ENCODE results near the gene BMP4.
"Not testable (repeated sequence)": the region's sequence is repeated elsewhere in the genome, so short reads cannot be mapped to it uniquely, and the experiment has no call there.

BMP4 gene

DNA sequence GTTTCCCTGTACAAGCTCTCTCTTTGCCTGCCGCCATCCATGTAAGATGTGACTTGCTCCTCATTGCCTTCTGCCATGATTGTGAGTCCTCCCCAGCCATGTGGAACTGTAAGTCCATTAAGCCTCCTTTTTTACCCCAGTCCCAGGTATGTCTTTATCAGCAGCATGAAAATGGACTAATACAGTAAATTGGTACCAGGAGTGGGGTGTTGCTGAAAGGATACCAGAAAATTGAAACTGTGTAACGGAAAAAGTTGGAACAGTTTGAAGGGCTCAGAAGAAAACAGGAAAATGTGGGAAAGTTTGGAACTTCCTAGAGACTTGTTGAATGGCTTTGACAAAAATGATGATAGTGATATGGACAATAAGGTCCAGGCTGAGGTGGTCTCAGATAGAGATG is 28.3 kb upstream of the BMP4 start:
- H3K27ac ChIP-seq (ENCODE audit: insufficient read depth, low read length, poor library complexity, severe bottlenecking); H3K4me3 ChIP-seq (ENCODE audit: insufficient read depth, low read depth, low read length, poor library complexity, severe bottlenecking); H3K9me3 ChIP-seq (ENCODE audit: control insufficient read depth, low read length); H3K36me3 ChIP-seq (ENCODE audit: control insufficient read depth, insufficient read depth, low read length); H3K4me1 ChIP-seq (ENCODE audit: control insufficient read depth, insufficient read depth, low read length, poor library complexity, severe bottlenecking); DNase-seq; H3K27me3 ChIP-seq (replicated peaks; ENCODE audit: control insufficient read depth, insufficient read depth, low read length, poor library complexity, severe bottlenecking): not testable (repeated sequence)

GRCh38 chr14:53983112-53983511 is 26.5 kb upstream of the BMP4 start:
- H3K36me3 ChIP-seq (ENCODE audit: control insufficient read depth, insufficient read depth, low read length): no peaks in the 10 kb centered on the region
- H3K27ac ChIP-seq (ENCODE audit: insufficient read depth, low read length, poor library complexity, severe bottlenecking): no peak overlapping the region
- H3K4me1 ChIP-seq (ENCODE audit: control insufficient read depth, insufficient read depth, low read length, poor library complexity, severe bottlenecking): no peaks in the 10 kb centered on the region
- DNase-seq: no peak
- H3K9me3 ChIP-seq (ENCODE audit: control insufficient read depth, low read length): no peaks in the 10 kb centered on the region
- no peak overlapping the region for H3K4me3 ChIP-seq (ENCODE audit: insufficient read depth, low read depth, low read length, poor library complexity, severe bottlenecking)
- no peaks in the 10 kb centered on the region for H3K27me3 ChIP-seq (replicated peaks; ENCODE audit: control insufficient read depth, insufficient read depth, low read length, poor library complexity, severe bottlenecking)

DNA sequence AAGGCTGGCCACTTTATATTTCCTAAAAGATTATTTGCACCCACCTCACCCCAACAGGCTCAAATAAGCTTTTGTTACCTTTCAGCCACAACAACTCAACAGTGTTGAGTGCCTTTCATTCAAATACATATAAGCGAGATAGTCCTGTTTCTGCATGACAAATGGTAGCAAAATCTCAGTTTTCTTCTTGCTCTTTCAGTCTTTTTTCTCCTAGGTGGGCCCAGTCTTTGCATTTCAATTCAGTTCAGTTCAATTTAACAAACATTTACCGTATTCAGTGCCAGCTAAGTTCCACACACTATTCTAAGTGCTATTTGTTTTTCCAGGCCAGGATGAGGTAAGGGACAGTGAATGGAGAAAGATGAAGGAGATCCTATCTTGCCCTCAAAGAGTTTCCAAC is 25.9 kb upstream of the BMP4 start:
- H3K4me3 ChIP-seq (ENCODE audit: insufficient read depth, low read depth, low read length, poor library complexity, severe bottlenecking): no peak overlapping the region
- H3K9me3 ChIP-seq (ENCODE audit: control insufficient read depth, low read length): no peaks in the 10 kb centered on the region
- H3K27ac ChIP-seq (ENCODE audit: insufficient read depth, low read length, poor library complexity, severe bottlenecking): no peak overlapping the region
- H3K36me3 ChIP-seq (ENCODE audit: control insufficient read depth, insufficient read depth, low read length): no peaks in the 10 kb centered on the region
- no peaks in the 10 kb centered on the region for H3K27me3 ChIP-seq (replicated peaks; ENCODE audit: control insufficient read depth, insufficient read depth, low read length, poor library complexity, severe bottlenecking)
- no peaks in the 10 kb centered on the region for H3K4me1 ChIP-seq (ENCODE audit: control insufficient read depth, insufficient read depth, low read length, poor library complexity, severe bottlenecking)
- DNase-seq: no peak

DNA sequence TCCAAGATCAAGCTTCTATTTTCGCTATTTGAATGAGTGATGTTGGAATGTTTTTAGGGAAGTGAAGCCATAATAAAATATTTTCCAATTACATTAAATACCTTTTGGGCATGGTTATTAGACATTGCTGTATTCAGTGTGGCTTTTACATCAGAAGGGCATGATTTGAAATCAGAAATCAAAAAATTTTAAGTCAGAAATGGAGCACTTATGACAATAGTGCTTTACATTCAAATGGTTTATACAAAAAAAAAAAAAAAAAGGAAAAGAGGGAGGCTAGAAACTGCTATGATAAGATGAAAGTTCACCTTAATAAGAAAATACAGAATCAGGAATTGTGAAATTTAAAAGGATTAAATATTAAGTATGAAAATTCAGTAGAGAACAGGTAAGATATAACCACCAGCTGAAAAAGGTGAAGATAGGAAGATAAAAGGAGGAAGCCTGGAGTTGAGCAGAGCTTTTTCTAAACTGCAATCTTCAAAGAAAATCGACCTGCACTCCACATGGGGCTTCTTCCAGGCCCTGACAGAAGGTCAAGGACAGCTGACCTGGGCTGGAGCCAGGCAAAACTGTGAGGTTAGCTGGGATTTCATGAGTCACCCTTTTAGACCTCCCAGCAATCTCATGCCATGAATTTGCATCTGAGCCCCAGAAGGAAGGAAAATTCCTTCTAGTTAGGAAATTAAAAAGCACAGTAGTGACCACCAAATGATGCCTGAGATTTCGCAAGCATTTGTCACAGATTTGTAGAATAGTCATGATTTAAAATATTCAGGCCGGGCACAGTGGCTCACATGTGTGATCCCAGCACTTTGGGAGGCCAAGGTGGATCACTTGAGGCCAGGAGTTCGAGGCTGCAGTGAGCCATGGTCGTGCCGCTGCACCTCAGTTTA is 23.4 kb upstream of the BMP4 start:
- Histone ChIP-seq H3K27ac (ENCODE audit: insufficient read depth, low read length, poor library complexity, severe bottlenecking) (no peak overlapping the region), H3K9me3 (ENCODE audit: control insufficient read depth, low read length) (no peaks in the 10 kb centered on the region), H3K36me3 (ENCODE audit: control insufficient read depth, insufficient read depth, low read length) (no peaks in the 10 kb centered on the region), H3K4me1 (ENCODE audit: control insufficient read depth, insufficient read depth, low read length, poor library complexity, severe bottlenecking) (no peaks in the 10 kb centered on the region), H3K27me3 (replicated peaks; ENCODE audit: control insufficient read depth, insufficient read depth, low read length, poor library complexity, severe bottlenecking) (no peaks in the 10 kb centered on the region), H3K4me3 (ENCODE audit: insufficient read depth, low read depth, low read length, poor library complexity, severe bottlenecking) (no peak overlapping the region)
- DNase-seq: no peak

- Histone ChIP-seq H3K36me3 (ENCODE audit: control insufficient read depth, insufficient read depth, low read length) (no peaks in the 10 kb centered on the region), H3K27me3 (replicated peaks; ENCODE audit: control insufficient read depth, insufficient read depth, low read length, poor library complexity, severe bottlenecking) (no peaks in the 10 kb centered on the region), H3K9me3 (ENCODE audit: control insufficient read depth, low read length) (no peaks in the 10 kb centered on the region), H3K4me1 (ENCODE audit: control insufficient read depth, insufficient read depth, low read length, poor library complexity, severe bottlenecking) (no peaks in the 10 kb centered on the region), H3K4me3 (ENCODE audit: insufficient read depth, low read depth, low read length, poor library complexity, severe bottlenecking) (no peak overlapping the region), H3K27ac (ENCODE audit: insufficient read depth, low read length, poor library complexity, severe bottlenecking) (no peak overlapping the region)
- DNase-seq: no peak
Measured at GRCh38 chr14:53979113-53979681, 22.6 kb upstream of the BMP4 start.

DNA sequence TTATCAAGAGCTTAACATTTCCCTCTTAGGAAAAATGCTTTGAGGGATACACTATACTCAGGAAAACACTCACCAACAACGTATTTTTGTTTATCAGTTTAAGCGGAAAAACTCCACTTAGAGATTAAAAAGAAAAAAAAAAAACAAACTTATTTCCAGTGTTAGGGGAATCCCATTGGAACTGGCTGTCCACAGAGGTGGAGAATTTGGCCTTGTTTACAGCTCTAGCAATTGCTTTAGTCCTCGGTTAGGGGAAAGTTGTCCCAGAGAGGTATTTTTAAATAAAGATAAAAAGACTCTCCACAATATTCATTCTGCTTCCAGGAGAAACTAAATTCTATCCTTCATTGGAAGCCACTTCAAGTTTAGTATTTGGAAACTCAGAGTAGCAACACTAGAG is 21.6 kb upstream of the BMP4 start:
- Histone ChIP-seq H3K4me3 (ENCODE audit: insufficient read depth, low read depth, low read length, poor library complexity, severe bottlenecking) (no peak overlapping the region), H3K4me1 (ENCODE audit: control insufficient read depth, insufficient read depth, low read length, poor library complexity, severe bottlenecking) (no peaks in the 10 kb centered on the region), H3K36me3 (ENCODE audit: control insufficient read depth, insufficient read depth, low read length) (no peaks in the 10 kb centered on the region), H3K9me3 (ENCODE audit: control insufficient read depth, low read length) (no peaks in the 10 kb centered on the region), H3K27ac (ENCODE audit: insufficient read depth, low read length, poor library complexity, severe bottlenecking) (no peak overlapping the region), H3K27me3 (replicated peaks; ENCODE audit: control insufficient read depth, insufficient read depth, low read length, poor library complexity, severe bottlenecking) (no peaks in the 10 kb centered on the region)
- no peak for DNase-seq

GRCh38 chr14:53975444-53975843 is 18.8 kb upstream of the BMP4 start:
- H3K9me3 ChIP-seq (ENCODE audit: control insufficient read depth, low read length): no peaks in the 10 kb centered on the region
- no peaks in the 10 kb centered on the region for H3K27me3 ChIP-seq (replicated peaks; ENCODE audit: control insufficient read depth, insufficient read depth, low read length, poor library complexity, severe bottlenecking)
- H3K27ac ChIP-seq (ENCODE audit: insufficient read depth, low read length, poor library complexity, severe bottlenecking): no peak overlapping the region
- no peak for DNase-seq
- H3K4me3 ChIP-seq (ENCODE audit: insufficient read depth, low read depth, low read length, poor library complexity, severe bottlenecking): no peak overlapping the region
- no peaks in the 10 kb centered on the region for H3K36me3 ChIP-seq (ENCODE audit: control insufficient read depth, insufficient read depth, low read length)
- no peaks in the 10 kb centered on the region for H3K4me1 ChIP-seq (ENCODE audit: control insufficient read depth, insufficient read depth, low read length, poor library complexity, severe bottlenecking)

GRCh38 chr14:53971521-53971920 is 14.9 kb upstream of the BMP4 start:
- DNase-seq: no peak
- no peaks in the 10 kb centered on the region for H3K9me3 ChIP-seq (ENCODE audit: control insufficient read depth, low read length)
- H3K27ac ChIP-seq (ENCODE audit: insufficient read depth, low read length, poor library complexity, severe bottlenecking): no peak overlapping the region
- H3K4me3 ChIP-seq (ENCODE audit: insufficient read depth, low read depth, low read length, poor library complexity, severe bottlenecking): no peak overlapping the region
- no peaks in the 10 kb centered on the region for H3K27me3 ChIP-seq (replicated peaks; ENCODE audit: control insufficient read depth, insufficient read depth, low read length, poor library complexity, severe bottlenecking)
- H3K36me3 ChIP-seq (ENCODE audit: control insufficient read depth, insufficient read depth, low read length): no peaks in the 10 kb centered on the region
- H3K4me1 ChIP-seq (ENCODE audit: control insufficient read depth, insufficient read depth, low read length, poor library complexity, severe bottlenecking): no peaks in the 10 kb centered on the region

GRCh38 chr14:53969326-53969725 is 12.7 kb upstream of the BMP4 start:
- H3K4me3 ChIP-seq (ENCODE audit: insufficient read depth, low read depth, low read length, poor library complexity, severe bottlenecking): no peak overlapping the region
- no peaks in the 10 kb centered on the region for H3K27me3 ChIP-seq (replicated peaks; ENCODE audit: control insufficient read depth, insufficient read depth, low read length, poor library complexity, severe bottlenecking)
- no peaks in the 10 kb centered on the region for H3K9me3 ChIP-seq (ENCODE audit: control insufficient read depth, low read length)
- H3K36me3 ChIP-seq (ENCODE audit: control insufficient read depth, insufficient read depth, low read length): no peaks in the 10 kb centered on the region
- no peaks in the 10 kb centered on the region for H3K4me1 ChIP-seq (ENCODE audit: control insufficient read depth, insufficient read depth, low read length, poor library complexity, severe bottlenecking)
- no peak for DNase-seq
- no peak overlapping the region for H3K27ac ChIP-seq (ENCODE audit: insufficient read depth, low read length, poor library complexity, severe bottlenecking)

DNA sequence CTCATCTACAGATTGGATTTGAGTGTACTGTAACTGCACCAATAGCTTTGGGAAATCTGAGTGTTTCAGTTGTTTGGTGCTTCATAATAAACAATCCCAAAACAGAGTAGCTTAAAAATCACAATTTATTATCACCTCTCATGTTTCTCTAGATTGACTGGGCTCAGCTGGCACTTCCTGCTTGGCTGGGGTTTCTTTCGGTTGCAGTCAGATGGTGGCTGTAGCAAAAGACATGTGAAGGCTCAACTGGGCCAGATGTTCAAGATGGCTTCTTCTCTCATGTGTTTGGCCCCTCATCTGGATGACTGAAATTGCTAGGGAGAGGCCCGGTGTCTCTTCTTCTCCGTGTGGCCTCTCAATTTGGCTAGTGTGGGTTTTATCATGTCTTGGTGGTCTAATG is 12.1 kb upstream of the BMP4 start:
- Histone ChIP-seq H3K36me3 (ENCODE audit: control insufficient read depth, insufficient read depth, low read length) (no peaks in the 10 kb centered on the region), H3K9me3 (ENCODE audit: control insufficient read depth, low read length) (no peaks in the 10 kb centered on the region), H3K4me1 (ENCODE audit: control insufficient read depth, insufficient read depth, low read length, poor library complexity, severe bottlenecking) (no peaks in the 10 kb centered on the region), H3K4me3 (ENCODE audit: insufficient read depth, low read depth, low read length, poor library complexity, severe bottlenecking) (no peak overlapping the region), H3K27me3 (replicated peaks; ENCODE audit: control insufficient read depth, insufficient read depth, low read length, poor library complexity, severe bottlenecking) (no peaks in the 10 kb centered on the region), H3K27ac (ENCODE audit: insufficient read depth, low read length, poor library complexity, severe bottlenecking) (no peak overlapping the region)
- DNase-seq: no peak

All from effector memory CD4-positive, alpha-beta T cell (primary cell).